ENCODE data around the gene PTPN20. TPM values are rescaled to one million over a fixed set of nuclear protein-coding genes. Genes with fewer than 3 reads are reported as not detected.

PTPN20 gene
- total and polyA plus RNA-seq, 10 donors: 0.39 to 13.9 (median 2.8) TPM

DNA sequence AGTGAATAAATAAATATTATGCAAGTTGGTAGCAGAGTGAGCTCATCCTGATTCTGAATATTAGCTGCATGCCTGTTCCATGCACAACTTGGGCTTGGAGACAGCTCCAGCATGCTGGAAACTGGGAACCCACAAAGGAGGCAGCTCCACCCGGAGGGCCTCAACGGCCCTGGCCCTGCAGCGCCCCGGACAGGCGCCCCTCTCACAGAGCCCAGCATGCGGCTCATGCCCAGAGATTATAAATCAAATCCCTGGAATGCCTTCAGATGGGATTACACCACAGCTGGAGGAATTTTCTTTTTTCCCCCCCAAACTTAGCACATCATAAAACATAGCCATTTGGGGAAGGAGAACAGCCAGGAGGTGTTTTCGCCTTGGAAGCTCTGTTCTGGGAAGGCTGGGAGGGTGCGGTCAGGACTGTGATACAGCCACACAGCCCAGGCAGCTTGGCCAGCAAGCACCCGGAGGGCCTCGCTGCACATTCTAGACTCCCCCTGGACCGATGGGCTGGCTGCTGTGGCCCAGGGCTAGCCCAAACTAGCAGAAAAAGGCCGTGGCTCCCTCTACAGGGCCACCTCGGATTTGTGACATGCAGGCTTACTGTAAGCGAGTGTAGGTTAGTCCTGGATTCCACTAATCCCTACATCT is 102.4 kb downstream of the PTPN20 start:
- intact Hi-C loops (cut with DNase I; ENCODE audit: low total_unique reads): no loop called here
- Histone ChIP-seq H3K27me3 (replicated peaks in 1 of 7) (no peaks in the 10 kb centered on the region), H3K4me1 (no peaks in the 10 kb centered on the region), H3K4me3 (no peak overlapping the region), H3K36me3 (no peaks in the 10 kb centered on the region), H3K27ac (no peak overlapping the region), H3K9me3 (no peaks in the 10 kb centered on the region)
- WGBS, 5 donors: 71 to 89% (median 83%) methylated on average over 8 to 14 of the region's 14 CpGs
- TF ChIP-seq, protein P1, sequence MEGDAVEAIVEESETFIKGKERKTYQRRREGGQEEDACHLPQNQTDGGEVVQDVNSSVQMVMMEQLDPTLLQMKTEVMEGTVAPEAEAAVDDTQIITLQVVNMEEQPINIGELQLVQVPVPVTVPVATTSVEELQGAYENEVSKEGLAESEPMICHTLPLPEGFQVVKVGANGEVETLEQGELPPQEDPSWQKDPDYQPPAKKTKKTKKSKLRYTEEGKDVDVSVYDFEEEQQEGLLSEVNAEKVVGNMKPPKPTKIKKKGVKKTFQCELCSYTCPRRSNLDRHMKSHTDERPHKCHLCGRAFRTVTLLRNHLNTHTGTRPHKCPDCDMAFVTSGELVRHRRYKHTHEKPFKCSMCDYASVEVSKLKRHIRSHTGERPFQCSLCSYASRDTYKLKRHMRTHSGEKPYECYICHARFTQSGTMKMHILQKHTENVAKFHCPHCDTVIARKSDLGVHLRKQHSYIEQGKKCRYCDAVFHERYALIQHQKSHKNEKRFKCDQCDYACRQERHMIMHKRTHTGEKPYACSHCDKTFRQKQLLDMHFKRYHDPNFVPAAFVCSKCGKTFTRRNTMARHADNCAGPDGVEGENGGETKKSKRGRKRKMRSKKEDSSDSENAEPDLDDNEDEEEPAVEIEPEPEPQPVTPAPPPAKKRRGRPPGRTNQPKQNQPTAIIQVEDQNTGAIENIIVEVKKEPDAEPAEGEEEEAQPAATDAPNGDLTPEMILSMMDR (IDR thresholded peaks at IDR 0.05 in 8 of 11, conservative IDR thresholded peaks at IDR 0.05 in 3 of 11): no peak
- TF ChIP-seq POLR2AphosphoS5 (IDR thresholded peaks at IDR 0.05): no peak
- TF ChIP-seq POLR2A (IDR thresholded peaks at IDR 0.05): no peak
- DNase-seq: no peak

- Histone ChIP-seq H3K4me1 (no peaks in the 10 kb centered on the region), H3K9me3 (no peaks in the 10 kb centered on the region), H3K27ac (no peak overlapping the region), H3K4me3 (no peak overlapping the region), H3K27me3 (replicated peaks in 1 of 7) (no peaks in the 10 kb centered on the region), H3K36me3 (no peaks in the 10 kb centered on the region)
- intact Hi-C loops (cut with DNase I; ENCODE audit: low total_unique reads): no loop called here
- no peak for DNase-seq
- TF ChIP-seq, protein P1 (IDR thresholded peaks at IDR 0.05 in 8 of 11, conservative IDR thresholded peaks at IDR 0.05 in 3 of 11): no peak
Measured at GRCh38 chr10:47015404-47015803, 104.2 kb downstream of the PTPN20 start.

- Histone ChIP-seq H3K27ac (no peak overlapping the region), H3K4me1 (no peaks in the 10 kb centered on the region), H3K9me3 (no peaks in the 10 kb centered on the region), H3K27me3 (replicated peaks in 1 of 7) (no peaks in the 10 kb centered on the region), H3K36me3 (no peaks in the 10 kb centered on the region), H3K4me3 (no peak overlapping the region)
- intact Hi-C loops (cut with DNase I; ENCODE audit: low total_unique reads): no loop called here
- DNase-seq: no peak
- TF ChIP-seq POLR2AphosphoS5 (IDR thresholded peaks at IDR 0.05): no peak
- TF ChIP-seq POLR2A (IDR thresholded peaks at IDR 0.05): no peak
- TF ChIP-seq, protein P1 (IDR thresholded peaks at IDR 0.05 in 8 of 11, conservative IDR thresholded peaks at IDR 0.05 in 3 of 11): no peak
- 83 to 92% (median 89%) methylated on average over 8 of the region's 8 CpGs for WGBS, 5 donors
Measured at GRCh38 chr10:47016564-47016963, 105.3 kb downstream of the PTPN20 start.

GRCh38 chr10:47018026-47018735 is 107.0 kb downstream of the PTPN20 start:
- TF ChIP-seq POLR2A (IDR thresholded peaks at IDR 0.05): no peak
- TF ChIP-seq, protein P1 (IDR thresholded peaks at IDR 0.05 in 8 of 11, conservative IDR thresholded peaks at IDR 0.05 in 3 of 11): no peak

More at GRCh38 chr10:47018026-47018735, 107.0 kb downstream of the PTPN20 start:
- Histone ChIP-seq H3K9me3 (no peaks in the 10 kb centered on the region), H3K27ac (no peak overlapping the region), H3K4me3 (no peak overlapping the region), H3K27me3 (replicated peaks in 1 of 7) (no peaks in the 10 kb centered on the region), H3K36me3 (no peaks in the 10 kb centered on the region), H3K4me1 (no peaks in the 10 kb centered on the region)
- WGBS, 5 donors: 78 to 93% (median 88%) methylated on average over 2 of the region's 2 CpGs
- DNase-seq: no peak
- intact Hi-C loops (cut with DNase I; ENCODE audit: low total_unique reads): no loop called here
